ENCODE results near the gene DTNBP1.
A peak's percentile ranks its signal among the peaks of the same experiment; 100 is the strongest.

Gene DTNBP1

GRCh38 chr6:15531973-15532372, 130.9 kb downstream of the DTNBP1 start:
- no peak for DNase-seq (ENCODE audit: low spot score)

- no peak for DNase-seq (ENCODE audit: low spot score)
These were observed 132.4 kb downstream of the DTNBP1 start for GRCh38 chr6:15530411-15530810.

GRCh38 chr6:15528870-15529269, 134.0 kb downstream of the DTNBP1 start:
- DNase-seq (ENCODE audit: low spot score): no peak

GRCh38 chr6:15527838-15528617, 134.8 kb downstream of the DTNBP1 start:
- DNase-seq (ENCODE audit: low spot score): no peak

GRCh38 chr6:15526212-15526701, 136.6 kb downstream of the DTNBP1 start:
- no peak for DNase-seq (ENCODE audit: low spot score)

- peak; percentile 23 for DNase-seq (ENCODE audit: low spot score)
These were observed 137.9 kb downstream of the DTNBP1 start for GRCh38 chr6:15524861-15525401.

- DNase-seq (ENCODE audit: low spot score): peak; percentile 46
These were observed 138.9 kb downstream of the DTNBP1 start for GRCh38 chr6:15523679-15524630.

- peak; percentile 41 for DNase-seq (ENCODE audit: low spot score)
These were observed 139.8 kb downstream of the DTNBP1 start for GRCh38 chr6:15522856-15523529.

GRCh38 chr6:15522427-15522826, 140.4 kb downstream of the DTNBP1 start:
- DNase-seq (ENCODE audit: low spot score): peak; percentile 45

GRCh38 chr6:15522026-15522425, 140.8 kb downstream of the DTNBP1 start:
- peak; percentile 54 for DNase-seq (ENCODE audit: low spot score)

GRCh38 chr6:15521582-15521981, 141.2 kb downstream of the DTNBP1 start:
- DNase-seq (ENCODE audit: low spot score): no peak

- peak; percentile 60 for DNase-seq (ENCODE audit: low spot score)
These were observed 142.1 kb downstream of the DTNBP1 start for GRCh38 chr6:15520626-15521203.

GRCh38 chr6:15519681-15520080, 143.1 kb downstream of the DTNBP1 start:
- peak; percentile 46 for DNase-seq (ENCODE audit: low spot score)

GRCh38 chr6:15518878-15519277, 143.9 kb downstream of the DTNBP1 start:
- DNase-seq (ENCODE audit: low spot score): peak; percentile 31

- no peak for DNase-seq (ENCODE audit: low spot score)
These were observed 144.8 kb downstream of the DTNBP1 start for GRCh38 chr6:15518057-15518456.

GRCh38 chr6:15517600-15517999, 145.2 kb downstream of the DTNBP1 start:
- no peak for DNase-seq (ENCODE audit: low spot score)

GRCh38 chr6:15516923-15517560, 145.8 kb downstream of the DTNBP1 start:
- DNase-seq (ENCODE audit: low spot score): no peak

GRCh38 chr6:15516378-15516777, 146.4 kb downstream of the DTNBP1 start:
- DNase-seq (ENCODE audit: low spot score): no peak

GRCh38 chr6:15515660-15516375, 147.0 kb downstream of the DTNBP1 start:
- no peak for DNase-seq (ENCODE audit: low spot score)

- no peak for DNase-seq (ENCODE audit: low spot score)
These were observed 147.6 kb downstream of the DTNBP1 start for GRCh38 chr6:15515226-15515625.

Data from left forelimb (tissue), 1 donor.